Cardiac ventricle fibroblast (primary cell): ENCODE measurements around the gene SIGLEC12. TPM values are rescaled to one million over a fixed set of nuclear protein-coding genes. Genes with fewer than 3 reads are reported as not detected.

Source experiments
- total RNA-seq: library from RNA; depleted of rRNA; stranded (reverse); fragments of >200 nt; gene quantifications from 2 replicates; pipeline ENCODE4 v1.2.3, GENCODE V29; 2015

The SIGLEC12 gene
- not detected in 2 replicates for total RNA-seq

GRCh38 chr19:51501594-51502263 lies at the start of gene SIGLEC12:
SIGLEC12 (minus strand) TSS chr19:51501800; CDS start chr19:51501733, 67 bp downstream.

DNA sequence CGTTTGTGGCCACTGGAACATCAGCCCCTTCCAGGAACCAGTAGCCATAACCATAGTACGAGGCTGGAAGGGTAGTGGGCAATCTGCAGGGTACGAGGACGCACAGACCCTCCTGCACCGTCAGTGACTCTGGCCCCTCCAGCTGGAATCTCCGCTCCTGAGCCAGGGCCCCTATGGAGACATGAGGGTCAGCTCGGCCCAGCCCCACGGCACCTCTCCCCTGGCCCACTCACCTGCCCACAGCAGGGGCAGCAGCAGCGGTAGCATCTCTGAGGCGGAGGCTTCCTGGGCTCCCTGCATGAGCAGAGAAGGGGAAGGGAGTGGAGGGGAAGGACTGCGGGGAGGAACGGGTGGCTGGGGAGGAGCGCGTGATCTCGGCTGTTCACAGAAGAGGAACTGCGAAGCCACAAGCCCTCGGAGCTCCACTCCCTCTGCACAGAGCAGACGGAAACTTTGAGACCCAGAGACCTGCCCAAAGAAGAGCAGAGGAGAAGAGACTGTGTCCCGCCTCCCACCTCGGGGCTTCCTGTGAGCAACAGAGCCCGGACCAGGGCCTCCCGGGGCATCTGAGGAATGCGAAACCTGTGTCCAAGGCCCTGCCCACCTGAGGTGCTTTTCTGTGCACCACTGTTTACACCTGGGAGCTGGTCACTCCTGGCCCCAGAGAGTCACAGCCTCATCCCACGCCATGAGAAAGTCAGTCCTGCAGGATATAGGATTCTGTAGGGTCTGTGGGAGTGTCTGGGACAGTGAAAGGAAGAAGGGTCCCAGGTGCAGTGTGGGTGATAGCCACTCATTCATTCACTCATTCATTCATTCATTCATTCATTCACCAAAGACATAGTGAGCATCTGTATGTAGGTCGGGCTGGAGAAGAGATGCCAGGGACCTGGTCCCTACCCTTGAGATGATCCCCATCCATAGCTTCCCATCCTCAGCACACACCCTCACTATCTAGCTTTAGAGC lies 30.0 kb upstream of the SIGLEC12 start, which contains the start of gene SIGLEC6:
TSS of gene SIGLEC6 (minus strand) at position 322 of the 967 bp plus-strand sequence. CDS start at position 300, 22 bp downstream.

DNA sequence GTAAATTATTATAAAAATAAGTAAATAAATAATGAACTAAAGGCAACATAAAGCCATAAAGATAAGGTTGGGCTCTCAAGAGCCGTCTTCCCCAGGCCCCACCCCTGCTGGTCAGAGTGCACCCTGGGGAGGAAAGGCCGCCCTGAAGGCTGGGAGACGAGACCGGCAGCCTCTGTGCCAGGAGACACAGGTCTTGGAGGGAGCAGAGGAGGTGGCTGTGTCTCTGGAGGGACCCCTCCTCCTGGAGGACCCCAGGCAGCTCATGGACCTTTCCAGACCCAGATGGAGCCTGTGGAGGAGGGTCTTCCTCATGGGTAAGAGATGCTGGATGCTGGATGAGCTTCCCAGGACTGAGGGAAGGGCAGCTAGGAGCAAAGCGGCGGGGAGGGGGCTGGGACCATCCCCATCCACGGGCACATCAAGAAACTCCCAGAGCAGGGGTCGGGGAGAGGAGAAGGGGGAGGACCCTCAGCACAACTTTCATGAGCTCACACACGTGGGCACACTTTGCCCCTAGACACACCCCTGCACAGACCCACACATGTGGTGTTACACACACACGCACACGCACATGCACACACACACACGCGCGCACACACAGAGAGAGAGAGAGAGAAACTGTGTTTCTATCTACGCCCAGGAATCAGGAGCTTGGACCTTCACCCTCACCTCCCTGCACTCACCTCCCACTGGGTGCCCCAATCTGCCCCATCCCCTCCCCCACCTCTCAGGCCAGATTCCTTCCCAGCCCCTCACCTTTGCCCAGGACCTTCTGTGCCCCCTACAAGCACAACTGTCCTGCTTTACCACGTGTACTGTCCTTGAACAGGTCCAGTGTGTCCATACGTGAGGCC lies 23.0 kb downstream of the SIGLEC12 start, which contains the start of gene CEACAM18:
TSS of gene CEACAM18 (plus strand) at position 159 of the 854 bp plus-strand sequence.

GRCh38 chr19:51458051-51458645 lies 43.5 kb downstream of the SIGLEC12 start, which contains the start of gene SIGLEC8:
SIGLEC8 (minus strand) TSS chr19:51458454; CDS start chr19:51458387, 67 bp downstream.

Other genes with a start within 250 kb of the SIGLEC12 start
- gene IGLON5, start 190.2 kb downstream of the SIGLEC12 start, total RNA-seq, result 0.44 and 0.62 TPM in 2 replicates
- gene VSIG10L, start 159.7 kb downstream of the SIGLEC12 start, total RNA-seq, result 0.31 and 0.98 TPM in 2 replicates
- gene ETFB, start 135.4 kb downstream of the SIGLEC12 start, total RNA-seq, result 183 and 207 TPM in 2 replicates
- not detected in 2 replicates for gene CLDND2, start 132.8 kb downstream of the SIGLEC12 start, total RNA-seq
- not detected in 2 replicates for gene NKG7, start 129.1 kb downstream of the SIGLEC12 start, total RNA-seq
- gene LIM2, start 113.8 kb downstream of the SIGLEC12 start, total RNA-seq, result not detected in 2 replicates
- gene C19orf84, start 111.2 kb downstream of the SIGLEC12 start, total RNA-seq, result 0.20 TPM in 1 of 2 replicates, not detected in the other
- gene SIGLEC10, start 84.2 kb downstream of the SIGLEC12 start, total RNA-seq, result not detected in 2 replicates
- gene SIGLEC8, start 43.3 kb downstream of the SIGLEC12 start, total RNA-seq, result not detected in 2 replicates
- gene CEACAM18, start 23.3 kb downstream of the SIGLEC12 start, total RNA-seq, result not detected in 2 replicates
- gene SIGLEC6, start 29.9 kb upstream of the SIGLEC12 start, total RNA-seq, result not detected in 2 replicates
- gene ZNF175, start 69.5 kb upstream of the SIGLEC12 start, total RNA-seq, result 4.3 and 6.6 TPM in 2 replicates
- gene SIGLEC5, start 128.6 kb upstream of the SIGLEC12 start, total RNA-seq, result not detected in 2 replicates
- not detected in 2 replicates for gene SIGLEC14, start 145.0 kb upstream of the SIGLEC12 start, total RNA-seq
- gene SPACA6, start 191.5 kb upstream of the SIGLEC12 start, total RNA-seq, result 4.9 and 6.6 TPM in 2 replicates
- gene HAS1, start 222.2 kb upstream of the SIGLEC12 start, total RNA-seq, result not detected in 2 replicates